HG03196 (cell line): ENCODE data around the gene FANCC.

ENCODE experiments used
- ATAC-seq: cut with Tn5 transposase; IDR thresholded peaks from one replicate; pipeline ENCODE4 v1.9.1; 2021; ENCODE audit not compliant: unreplicated experiment

The FANCC gene

DNA sequence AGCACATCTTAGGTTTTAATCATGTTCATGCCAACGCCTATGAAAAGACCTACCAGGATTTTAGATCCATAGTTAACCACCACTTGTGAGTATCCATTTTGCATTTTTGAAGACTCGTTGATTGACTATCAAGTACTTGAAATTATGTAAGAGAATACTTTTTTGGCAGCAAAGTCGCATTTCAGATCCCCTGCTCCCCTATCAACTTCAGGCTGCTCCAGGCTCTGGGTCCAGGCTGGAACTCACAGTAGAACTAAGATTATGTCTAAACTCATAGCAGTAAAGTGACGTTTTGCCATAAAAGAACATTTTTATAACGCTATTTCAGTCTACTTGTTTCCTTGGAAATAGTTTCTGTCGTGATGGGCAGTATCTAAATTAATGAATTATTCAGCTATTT, 267.7 kb downstream of the FANCC start:
- no peak for ATAC-seq
